K562 (cell line): ENCODE data around the gene GLG1. TPM values are rescaled to one million over a fixed set of nuclear protein-coding genes. Genes with fewer than 3 reads are reported as not detected.

Experiments used
- ATAC-seq: fragments of 200-7000 bp; cut with Tn5 transposase; 3 replicates; pipeline ENCODE4 v1.9.1; 2020; ENCODE audit warnings: moderate library complexity
- BruUV-seq: library from RNA; stranded (reverse); fragments of 400-500 nt; replicated peaks from 2 replicates; lab custom pipeline; 2021; lab: Mats Ljungman, UMichigan
- CTCF ChIA-PET: fragments of 300-600 bp; formaldehyde crosslinking; extraction: SDS; loops from one replicate; lab custom pipeline; 2021; ENCODE audit warnings: low intra/inter-chr PET ratio; lab: Yijun Ruan, JAX
- POLR2A ChIA-PET: fragments of 300-600, 350-650 bp; sonication (Branson Sonifier 250); formaldehyde crosslinking; extraction: SDS; loops from one replicate; lab custom pipeline; 2021; ENCODE audit warnings: antibody characterized with exemption, inconsistent platforms; lab: Yijun Ruan, JAX
- DNase-seq, 4 experiments: peaks; one replicate each; pipeline versions ENCODE4 v3.0.0 to v3.0.0-alpha.2; 2011 to 2018; ENCODE audit warnings: low spot score in 3 of 4, mixed read lengths in 3 of 4; ENCODE audit errors: extremely low read depth in 1 of 4
- FAIRE-seq: peaks from 2 replicates; lab custom pipeline; 2011; peaks lifted over from hg19 to GRCh38; lab: Jason Lieb, UNC
- H2AFZ ChIP-seq: 2 replicates; pipeline ENCODE4 v1.6.0; 2011; ENCODE audit warnings: low read depth, low read length, control low read depth, inconsistent platforms
- H3K27ac ChIP-seq: fragments of 200-600 bp; 3 replicates; pipeline ENCODE4 v1.8.0; 2011; ENCODE audit warnings: low read depth, mild to moderate bottlenecking, control low read depth, inconsistent platforms, low read length, moderate library complexity, mixed read lengths; ENCODE audit errors: extremely low read depth
- H3K27me3 ChIP-seq, 2 experiments: fragments of 300-600 bp in 1 of 2; 2 replicates in 1 of 2; 3 replicates in 1 of 2; pipeline versions ENCODE4 v1.6.0 to v1.8.0; 2011; ENCODE audit warnings: inconsistent platforms in 2 of 2, low read length in 2 of 2, mild to moderate bottlenecking in 1 of 2, mixed read lengths in 1 of 2, moderate library complexity in 1 of 2; ENCODE audit not compliant: control insufficient read depth in 2 of 2, insufficient read depth in 2 of 2
- H3K36me3 ChIP-seq: fragments of 300-600 bp; 3 replicates; pipeline ENCODE4 v1.8.0; 2011; ENCODE audit warnings: mild to moderate bottlenecking, low read length, inconsistent platforms; ENCODE audit not compliant: control insufficient read depth, insufficient read depth
- H3K4me1 ChIP-seq, 2 experiments: fragments of 200-600 bp in 1 of 2; replicated peaks in 1 of 2; 2 replicates in 1 of 2; 3 replicates in 1 of 2; pipeline versions ENCODE4 v1.5.1 to v1.8.0; 2011; ENCODE audit warnings: inconsistent platforms in 2 of 2, low read length in 2 of 2, mild to moderate bottlenecking in 1 of 2, mixed read lengths in 1 of 2, moderate library complexity in 1 of 2; ENCODE audit not compliant: control insufficient read depth in 2 of 2, insufficient read depth in 2 of 2
- H3K4me2 ChIP-seq: 2 replicates; pipeline ENCODE4 v1.6.1; 2011; ENCODE audit warnings: low read length, control low read depth, inconsistent platforms, mixed read lengths; ENCODE audit not compliant: insufficient read depth
- H3K4me3 ChIP-seq: fragments of 200-600 bp; sonication (generic), shearing (Covaris generic); 2 replicates; pipeline ENCODE4 v1.5.1; 2016; ENCODE audit warnings: control low read depth, inconsistent platforms
- H3K79me2 ChIP-seq: fragments of 200-600 bp; 3 replicates; pipeline ENCODE4 v1.8.0; 2011; ENCODE audit warnings: low read length, inconsistent platforms; ENCODE audit not compliant: control insufficient read depth, insufficient read depth
- H3K9ac ChIP-seq, 2 experiments: 2 replicates each; pipeline versions ENCODE4 v1.6.0 to v1.6.1; 2011; ENCODE audit warnings: low read depth in 2 of 2, low read length in 2 of 2, control low read depth in 1 of 2, inconsistent platforms in 1 of 2, mild to moderate bottlenecking in 1 of 2, mixed read lengths in 1 of 2; ENCODE audit not compliant: insufficient read depth in 1 of 2
- H3K9me1 ChIP-seq: one replicate; pipeline ENCODE4 v1.6.0; 2011; ENCODE audit warnings: inconsistent platforms, mild to moderate bottlenecking, low read length, moderate library complexity; ENCODE audit not compliant: control insufficient read depth, insufficient read depth
- H3K9me3 ChIP-seq: replicated peaks from 2 replicates; pipeline ENCODE4 v1.5.1; 2011; ENCODE audit warnings: low read depth, low read length, inconsistent platforms; ENCODE audit not compliant: control insufficient read depth, insufficient read depth
- H4K20me1 ChIP-seq: replicated peaks from 2 replicates; pipeline ENCODE4 v1.6.1; 2011; ENCODE audit warnings: low read length, inconsistent platforms, mixed read lengths; ENCODE audit not compliant: control insufficient read depth, insufficient read depth
- CXXC5 ChIP-seq: fragments of 250-450 bp; sonication (Bioruptor Pico); IDR thresholded peaks from 2 replicates; pipeline ENCODE4 v1.8.0; 2022; ENCODE audit warnings: inconsistent platforms, mild to moderate bottlenecking, moderate library complexity
- GMEB1 ChIP-seq: fragments of 250-450 bp; sonication (Bioruptor Pico); IDR thresholded peaks from 2 replicates; pipeline ENCODE4 v1.4.0; 2020; ENCODE audit warnings: mild to moderate bottlenecking
- KLF1 ChIP-seq: fragments of 450-650 bp; IDR thresholded peaks from 2 replicates; pipeline ENCODE4 v1.6.1; 2016; ENCODE audit warnings: missing genetic modification characterization, missing compliant biosample characterization
- LCOR ChIP-seq: sonication (generic); formaldehyde crosslinking; IDR thresholded peaks from 2 replicates; pipeline ENCODE4 v1.8.0; 2022; ENCODE audit warnings: mild to moderate bottlenecking, missing genetic modification reagents
- RBM22 ChIP-seq: fragments of 200-400 bp; formaldehyde crosslinking; IDR thresholded peaks from 2 replicates; pipeline ENCODE4 v1.6.1; 2018; ENCODE audit warnings: low read length, low read depth; ENCODE audit not compliant: poor library complexity, severe bottlenecking
- SIN3A ChIP-seq, 2 experiments: fragments of 150-350 bp in 1 of 2; IDR thresholded peaks; 2 replicates each; pipeline ENCODE4 v1.6.1; 2011 to 2016; ENCODE audit warnings: borderline replicate concordance in 2 of 2, low read depth in 2 of 2, low read length in 2 of 2, mild to moderate bottlenecking in 2 of 2, moderate library complexity in 2 of 2; ENCODE audit not compliant: control insufficient read depth in 1 of 2
- SNRNP70 ChIP-seq: fragments of 200-400 bp; formaldehyde crosslinking; optimal IDR thresholded peaks from 2 replicates; pipeline ENCODE3; 2017; ENCODE audit warnings: low read depth, low read length
- ZBTB43 ChIP-seq: sonication (generic); formaldehyde crosslinking; IDR thresholded peaks from 2 replicates; pipeline ENCODE4 v1.8.0; 2023; ENCODE audit warnings: mild to moderate bottlenecking, missing genetic modification reagents
- ZBTB8A ChIP-seq: fragments of 450-650 bp; IDR thresholded peaks from 2 replicates; pipeline ENCODE4 v1.6.1; 2018; ENCODE audit warnings: mild to moderate bottlenecking, moderate library complexity; ENCODE audit not compliant: partially characterized antibody
- ZFX ChIP-seq: sonication (generic); formaldehyde crosslinking; IDR thresholded peaks from 2 replicates; pipeline ENCODE4 v1.8.0; 2022; ENCODE audit warnings: mild to moderate bottlenecking, missing genetic modification reagents, moderate library complexity
- ZNF146 ChIP-seq: IDR thresholded peaks from one replicate; pipeline ENCODE4 v1.6.1; 2018; ENCODE audit warnings: missing compliant biosample characterization; ENCODE audit not compliant: unreplicated experiment
- ZNF695 ChIP-seq: fragments of 450-650 bp; formaldehyde crosslinking; IDR thresholded peaks from 2 replicates; pipeline ENCODE4 v1.4.0; 2020; ENCODE audit warnings: mild to moderate bottlenecking, moderate library complexity
- WGBS: fragments of 100-300 bp; shearing (Covaris generic); methylation state at CpG from one replicate; pipeline ENCODE4 v1.1.6; 2016; ENCODE audit warnings: low coverage, mixed read lengths; ENCODE audit not compliant: insufficient coverage; ENCODE audit errors: missing lambda C conversion rate; 5-methylcytosine and 5-hydroxymethylcytosine counted together
- in situ Hi-C: fragments of 300-500 bp; cut with MboI; formaldehyde crosslinking; loops from 4 replicates; pipeline ENCODE4 v1.15.0; 2018; ENCODE audit warnings: inconsistent platforms, mixed read lengths
- intact Hi-C: fragments of 100-400 bp; cut with micrococcal nuclease; formaldehyde crosslinking; loops from 2 replicates; pipeline ENCODE4 v1.14.2; 2022
- polyA plus RNA-seq, 8 experiments: library from polyadenylated mRNA; depleted of rRNA in 4 of 8; stranded (reverse) in 5 of 8; unstranded in 3 of 8; fragments of >200 nt; fragmentation: Nextera tagmentation in 2 of 8; fragmentation: Illumina TruSeq in 1 of 8; extraction: Ambion mirVana in 2 of 8; extraction: Trizol in 1 of 8; gene quantifications; 2 replicates each; pipeline versions ENCODE4 v1.2.1 to v1.2.3, GENCODE V29; 2011 to 2014; ENCODE audit warnings: inconsistent platforms in 1 of 8, missing spikeins in 1 of 8
- total RNA-seq, 7 experiments: library from RNA; depleted of rRNA in 6 of 7; stranded (reverse); fragments of >200 nt in 6 of 7; fragmentation: Illumina TruSeq in 2 of 7; extraction: Trizol in 2 of 7; gene quantifications; 2 replicates each; pipeline versions ENCODE4 v1.2.1 to v1.2.3, GENCODE V29; 2011 to 2021; ENCODE audit warnings: low replicate concordance in 1 of 7

GLG1 gene
- total and polyA plus RNA-seq, 9 of the 15 experiments (the other 6 are each of a cell fraction or from before 2014, with no cell fraction given) = 6.2 to 36.0 (median 23.6) TPM

DNA sequence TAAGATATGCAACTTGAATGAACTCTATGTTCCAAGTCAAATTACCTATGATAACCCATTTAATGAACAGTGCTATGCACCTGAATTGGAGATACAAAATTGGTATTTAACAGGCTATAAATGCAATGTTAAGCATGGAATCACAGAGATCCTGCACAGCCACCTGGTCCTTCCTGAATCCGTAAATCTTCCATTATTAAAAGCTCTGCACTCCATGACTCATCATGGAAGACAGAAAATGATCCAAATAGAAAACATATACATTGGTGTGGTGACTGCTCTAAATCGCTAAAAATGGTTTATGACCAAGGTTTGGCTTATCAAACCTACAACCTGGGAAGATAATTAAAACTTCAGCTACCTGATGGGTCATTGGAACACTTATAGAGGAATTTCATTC, 45.3 kb downstream of the GLG1 start (continued):
- no peak for TF ChIP-seq SNRNP70

DNA sequence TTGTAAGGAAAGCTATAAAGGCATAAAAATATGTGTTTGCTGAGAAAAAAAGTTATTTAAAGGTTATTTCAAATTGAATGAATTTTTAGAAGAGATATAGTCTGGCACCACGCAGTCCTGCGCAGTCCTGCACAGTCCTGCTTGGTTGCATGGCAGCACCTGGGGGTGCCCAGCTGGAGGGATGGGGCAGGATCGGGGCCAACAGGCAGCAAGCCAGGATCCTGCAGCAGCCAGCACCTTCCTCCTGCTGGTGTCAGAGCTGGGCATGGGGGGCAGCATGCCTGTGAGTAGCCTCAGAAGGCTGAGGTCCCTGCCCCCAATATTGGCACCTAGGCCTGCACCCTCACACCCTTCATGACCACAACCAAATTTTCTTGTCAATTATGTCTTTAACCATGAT, 46.0 kb downstream of the GLG1 start:
- H3K4me3 ChIP-seq = no peak overlapping the region
- ChIA-PET CTCF (no interaction called here), POLR2A (interaction anchor here (0.6 to 1.4 kb wide), 2 partner anchors 33 to 94 kb away, joined by 3 read pairs; no protein-coding TSS in a partner anchor)
- no peak overlapping the region for H3K4me2 ChIP-seq
- H4K20me1 ChIP-seq = peaks cover 8% of the 10 kb centered on the region
- TF ChIP-seq ZNF695 (CRISPR knock-in tag) = no peak
- no peak for TF ChIP-seq ZBTB43 (CRISPR knock-in tag)
- TF ChIP-seq CXXC5 (CRISPR knock-in tag) = no peak
- no peak for TF ChIP-seq LCOR (CRISPR knock-in tag)
- no peak for TF ChIP-seq ZBTB8A
- no peak for TF ChIP-seq RBM22
- no peak for TF ChIP-seq KLF1 (tag)
- TF ChIP-seq ZFX (CRISPR knock-in tag) = no peak
- no peak for TF ChIP-seq ZNF146 (CRISPR knock-in tag)
- TF ChIP-seq SIN3A (IDR thresholded peaks at IDR 0.05; ENCODE audit: borderline replicate concordance in 2 of 2, control insufficient read depth in 1 of 2, low read depth in 2 of 2, low read length in 2 of 2) = no peak
- TF ChIP-seq GMEB1 (CRISPR knock-in tag) = no peak
- BruUV-seq = no TSS peak
- no peak overlapping the region; a peak in 1 of 4 replicates for H3K9ac ChIP-seq
- in situ Hi-C loops (loop anchor here (5.0 kb wide), 1 partner anchor 119 kb away; no protein-coding TSS in a partner anchor), intact Hi-C loops (loop anchor here (5.0 kb wide), 1 partner anchor 41 kb away; no protein-coding TSS in a partner anchor)
- H3K36me3 ChIP-seq = no peaks in the 10 kb centered on the region
- FAIRE-seq (no peak), ATAC-seq (no peak), DNase-seq (no peak)
- H3K4me1 ChIP-seq = peaks cover 13 to 26% of the 10 kb centered on the region in 2 experiments
- 94% methylated on average over 3 of the region's 3 CpGs for WGBS
- peaks cover 48% of the 10 kb centered on the region for H3K79me2 ChIP-seq
- H3K27ac ChIP-seq = no peak overlapping the region
- H3K27me3 ChIP-seq = no peaks in the 10 kb centered on the region
- no peaks in the 10 kb centered on the region for H3K9me3 ChIP-seq
- H2AFZ ChIP-seq = no peak overlapping the region
- no peaks in the 10 kb centered on the region for H3K9me1 ChIP-seq
